H1 (cell line): ENCODE measurements around the gene ONECUT3. TPM values are rescaled to one million over a fixed set of nuclear protein-coding genes. Genes with fewer than 3 reads are reported as not detected.

Experiments used
- SAP30 ChIP-seq: fragments of 300-600 bp; sonication (generic); IDR thresholded peaks from 2 replicates; pipeline ENCODE4 v1.7.1; 2012; ENCODE audit warnings: low read length, moderate library complexity, mild to moderate bottlenecking, inconsistent platforms; ENCODE audit not compliant: insufficient read depth, insufficient replicate concordance
- SP1 ChIP-seq: IDR thresholded peaks from 2 replicates; pipeline ENCODE4 v1.6.1; 2011; ENCODE audit warnings: low read depth, low read length
- ZNF274 ChIP-seq: IDR thresholded peaks from 2 replicates; pipeline ENCODE4 v1.7.0; 2012; ENCODE audit warnings: low read length, borderline replicate concordance; ENCODE audit errors: extremely low read depth
- polyA plus RNA-seq, 7 experiments: library from polyadenylated mRNA; depleted of rRNA in 3 of 7; stranded (reverse) in 5 of 7; unstranded in 2 of 7; fragments of >200 nt in 5 of 7; fragments of 200-250 nt in 2 of 7; gene quantifications; 1 replicate in 5 of 7; 2 replicates in 1 of 7; 4 replicates in 1 of 7; pipeline versions ENCODE4 v1.2.1 to v1.2.3, GENCODE V29; 2011 to 2013; ENCODE audit warnings: missing spikeins in 2 of 7, mixed read lengths in 2 of 7
- total RNA-seq: library from RNA; stranded (reverse); fragmentation: NEBNext Ultra II Directional; extraction: Animal tissue kit (Norgen Biotek cat#: 25700); gene quantifications from 2 replicates; pipeline ENCODE4 v1.2.1, GENCODE V29; 2021
- TF ChIP-seq, protein P1 (sequence below): fragments of 300-600 bp; sonication (generic); IDR thresholded peaks from 2 replicates; pipeline ENCODE4 v1.7.1; 2012; ENCODE audit warnings: low read length, moderate library complexity, mild to moderate bottlenecking, inconsistent platforms; ENCODE audit not compliant: insufficient replicate concordance

The ONECUT3 gene
- total and polyA plus RNA-seq, 2 of the 8 experiments (the other 6 are each of a cell fraction or from before 2014, with no cell fraction given): not detected

DNA sequence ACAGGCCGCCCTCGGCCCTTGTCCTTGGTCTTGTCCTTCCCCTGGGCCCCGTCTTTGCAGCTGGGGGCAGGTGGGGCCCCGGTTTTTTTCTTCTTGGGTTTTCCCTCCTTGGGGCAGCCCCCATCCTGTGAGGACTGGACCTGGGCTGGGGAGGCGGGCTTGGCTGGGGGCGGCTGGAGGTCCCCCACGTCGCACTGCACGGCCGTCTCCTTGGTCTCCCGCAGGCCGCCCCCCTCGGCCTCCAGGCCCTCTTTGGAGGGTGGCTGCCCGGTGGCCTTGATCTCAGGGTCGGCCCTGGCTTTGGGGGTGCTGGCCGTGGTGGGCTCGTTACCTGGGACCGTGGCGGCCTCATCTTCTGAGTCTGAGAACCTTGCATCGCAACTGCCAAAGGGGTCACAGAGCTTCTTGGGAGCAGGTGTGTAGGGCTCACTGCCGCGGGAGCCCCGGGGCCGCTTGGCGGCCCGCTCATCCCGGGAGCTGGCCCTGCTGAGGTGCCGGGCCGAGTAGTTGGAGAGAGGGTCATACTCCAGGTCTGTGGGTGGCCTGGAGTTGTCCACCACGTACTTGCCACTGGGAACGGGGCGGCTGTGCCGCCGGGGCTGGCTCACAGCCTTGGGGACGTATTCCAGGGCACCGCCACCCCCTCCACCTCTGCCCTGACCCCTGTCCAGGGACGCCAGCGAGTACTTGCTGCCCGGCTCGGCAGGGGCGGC, 74.4 kb downstream of the ONECUT3 start (continued):
- TF ChIP-seq, protein P1, sequence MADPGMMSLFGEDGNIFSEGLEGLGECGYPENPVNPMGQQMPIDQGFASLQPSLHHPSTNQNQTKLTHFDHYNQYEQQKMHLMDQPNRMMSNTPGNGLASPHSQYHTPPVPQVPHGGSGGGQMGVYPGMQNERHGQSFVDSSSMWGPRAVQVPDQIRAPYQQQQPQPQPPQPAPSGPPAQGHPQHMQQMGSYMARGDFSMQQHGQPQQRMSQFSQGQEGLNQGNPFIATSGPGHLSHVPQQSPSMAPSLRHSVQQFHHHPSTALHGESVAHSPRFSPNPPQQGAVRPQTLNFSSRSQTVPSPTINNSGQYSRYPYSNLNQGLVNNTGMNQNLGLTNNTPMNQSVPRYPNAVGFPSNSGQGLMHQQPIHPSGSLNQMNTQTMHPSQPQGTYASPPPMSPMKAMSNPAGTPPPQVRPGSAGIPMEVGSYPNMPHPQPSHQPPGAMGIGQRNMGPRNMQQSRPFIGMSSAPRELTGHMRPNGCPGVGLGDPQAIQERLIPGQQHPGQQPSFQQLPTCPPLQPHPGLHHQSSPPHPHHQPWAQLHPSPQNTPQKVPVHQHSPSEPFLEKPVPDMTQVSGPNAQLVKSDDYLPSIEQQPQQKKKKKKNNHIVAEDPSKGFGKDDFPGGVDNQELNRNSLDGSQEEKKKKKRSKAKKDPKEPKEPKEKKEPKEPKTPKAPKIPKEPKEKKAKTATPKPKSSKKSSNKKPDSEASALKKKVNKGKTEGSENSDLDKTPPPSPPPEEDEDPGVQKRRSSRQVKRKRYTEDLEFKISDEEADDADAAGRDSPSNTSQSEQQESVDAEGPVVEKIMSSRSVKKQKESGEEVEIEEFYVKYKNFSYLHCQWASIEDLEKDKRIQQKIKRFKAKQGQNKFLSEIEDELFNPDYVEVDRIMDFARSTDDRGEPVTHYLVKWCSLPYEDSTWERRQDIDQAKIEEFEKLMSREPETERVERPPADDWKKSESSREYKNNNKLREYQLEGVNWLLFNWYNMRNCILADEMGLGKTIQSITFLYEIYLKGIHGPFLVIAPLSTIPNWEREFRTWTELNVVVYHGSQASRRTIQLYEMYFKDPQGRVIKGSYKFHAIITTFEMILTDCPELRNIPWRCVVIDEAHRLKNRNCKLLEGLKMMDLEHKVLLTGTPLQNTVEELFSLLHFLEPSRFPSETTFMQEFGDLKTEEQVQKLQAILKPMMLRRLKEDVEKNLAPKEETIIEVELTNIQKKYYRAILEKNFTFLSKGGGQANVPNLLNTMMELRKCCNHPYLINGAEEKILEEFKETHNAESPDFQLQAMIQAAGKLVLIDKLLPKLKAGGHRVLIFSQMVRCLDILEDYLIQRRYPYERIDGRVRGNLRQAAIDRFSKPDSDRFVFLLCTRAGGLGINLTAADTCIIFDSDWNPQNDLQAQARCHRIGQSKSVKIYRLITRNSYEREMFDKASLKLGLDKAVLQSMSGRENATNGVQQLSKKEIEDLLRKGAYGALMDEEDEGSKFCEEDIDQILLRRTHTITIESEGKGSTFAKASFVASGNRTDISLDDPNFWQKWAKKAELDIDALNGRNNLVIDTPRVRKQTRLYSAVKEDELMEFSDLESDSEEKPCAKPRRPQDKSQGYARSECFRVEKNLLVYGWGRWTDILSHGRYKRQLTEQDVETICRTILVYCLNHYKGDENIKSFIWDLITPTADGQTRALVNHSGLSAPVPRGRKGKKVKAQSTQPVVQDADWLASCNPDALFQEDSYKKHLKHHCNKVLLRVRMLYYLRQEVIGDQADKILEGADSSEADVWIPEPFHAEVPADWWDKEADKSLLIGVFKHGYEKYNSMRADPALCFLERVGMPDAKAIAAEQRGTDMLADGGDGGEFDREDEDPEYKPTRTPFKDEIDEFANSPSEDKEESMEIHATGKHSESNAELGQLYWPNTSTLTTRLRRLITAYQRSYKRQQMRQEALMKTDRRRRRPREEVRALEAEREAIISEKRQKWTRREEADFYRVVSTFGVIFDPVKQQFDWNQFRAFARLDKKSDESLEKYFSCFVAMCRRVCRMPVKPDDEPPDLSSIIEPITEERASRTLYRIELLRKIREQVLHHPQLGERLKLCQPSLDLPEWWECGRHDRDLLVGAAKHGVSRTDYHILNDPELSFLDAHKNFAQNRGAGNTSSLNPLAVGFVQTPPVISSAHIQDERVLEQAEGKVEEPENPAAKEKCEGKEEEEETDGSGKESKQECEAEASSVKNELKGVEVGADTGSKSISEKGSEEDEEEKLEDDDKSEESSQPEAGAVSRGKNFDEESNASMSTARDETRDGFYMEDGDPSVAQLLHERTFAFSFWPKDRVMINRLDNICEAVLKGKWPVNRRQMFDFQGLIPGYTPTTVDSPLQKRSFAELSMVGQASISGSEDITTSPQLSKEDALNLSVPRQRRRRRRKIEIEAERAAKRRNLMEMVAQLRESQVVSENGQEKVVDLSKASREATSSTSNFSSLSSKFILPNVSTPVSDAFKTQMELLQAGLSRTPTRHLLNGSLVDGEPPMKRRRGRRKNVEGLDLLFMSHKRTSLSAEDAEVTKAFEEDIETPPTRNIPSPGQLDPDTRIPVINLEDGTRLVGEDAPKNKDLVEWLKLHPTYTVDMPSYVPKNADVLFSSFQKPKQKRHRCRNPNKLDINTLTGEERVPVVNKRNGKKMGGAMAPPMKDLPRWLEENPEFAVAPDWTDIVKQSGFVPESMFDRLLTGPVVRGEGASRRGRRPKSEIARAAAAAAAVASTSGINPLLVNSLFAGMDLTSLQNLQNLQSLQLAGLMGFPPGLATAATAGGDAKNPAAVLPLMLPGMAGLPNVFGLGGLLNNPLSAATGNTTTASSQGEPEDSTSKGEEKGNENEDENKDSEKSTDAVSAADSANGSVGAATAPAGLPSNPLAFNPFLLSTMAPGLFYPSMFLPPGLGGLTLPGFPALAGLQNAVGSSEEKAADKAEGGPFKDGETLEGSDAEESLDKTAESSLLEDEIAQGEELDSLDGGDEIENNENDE: no peak
- no peak for TF ChIP-seq SAP30
- no peak for TF ChIP-seq ZNF274
- no peak for TF ChIP-seq SP1
- TF ChIP-seq, all 59 proteins: peak for 0
